GM19035 (cell line): ENCODE data around the gene PDCD7.
"Not testable (repeated sequence)": the region's sequence is repeated elsewhere in the genome, so short reads cannot be mapped to it uniquely, and the experiment has no call there.

ENCODE experiments used
- ATAC-seq: cut with Tn5 transposase; IDR thresholded peaks from one replicate; pipeline ENCODE4 v1.9.1; 2021; ENCODE audit not compliant: unreplicated experiment

The PDCD7 gene

DNA sequence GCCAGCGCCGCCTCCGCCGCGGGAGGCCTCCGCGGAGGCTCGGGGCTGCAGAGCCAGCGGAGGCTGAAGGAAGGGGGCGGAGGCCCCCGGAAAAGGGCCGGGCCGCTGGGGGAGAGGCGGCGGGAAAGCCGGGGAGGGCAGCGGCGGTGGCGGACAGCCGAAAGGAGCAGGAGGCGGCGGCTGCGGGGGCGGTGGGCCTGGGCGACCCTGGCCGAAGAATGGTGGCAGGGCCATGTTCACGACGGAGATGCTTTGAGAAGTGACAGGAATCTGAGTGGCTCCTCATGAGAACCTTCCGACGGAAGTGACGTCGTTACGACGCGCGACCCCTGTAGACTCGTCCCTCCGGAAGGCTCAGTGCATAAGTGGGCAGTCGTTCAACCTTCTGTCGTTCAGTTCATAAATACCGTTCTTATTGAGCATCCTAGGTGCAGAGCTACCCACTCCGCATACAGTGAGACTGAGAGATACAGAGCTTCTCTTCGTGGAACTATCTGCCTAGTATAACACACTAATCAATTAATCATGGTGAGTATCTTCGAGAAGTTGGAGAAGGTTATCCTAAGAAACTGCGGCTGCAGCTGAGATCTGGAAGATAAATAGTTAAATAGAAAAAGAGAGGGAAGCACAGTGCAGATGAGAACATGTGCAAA lies at the start of gene PDCD7:
PDCD7 (minus strand) TSS at position 261 of the 653 bp plus-strand sequence; CDS start at position 234, 27 bp downstream.
- ATAC-seq = peak; percentile 94

DNA sequence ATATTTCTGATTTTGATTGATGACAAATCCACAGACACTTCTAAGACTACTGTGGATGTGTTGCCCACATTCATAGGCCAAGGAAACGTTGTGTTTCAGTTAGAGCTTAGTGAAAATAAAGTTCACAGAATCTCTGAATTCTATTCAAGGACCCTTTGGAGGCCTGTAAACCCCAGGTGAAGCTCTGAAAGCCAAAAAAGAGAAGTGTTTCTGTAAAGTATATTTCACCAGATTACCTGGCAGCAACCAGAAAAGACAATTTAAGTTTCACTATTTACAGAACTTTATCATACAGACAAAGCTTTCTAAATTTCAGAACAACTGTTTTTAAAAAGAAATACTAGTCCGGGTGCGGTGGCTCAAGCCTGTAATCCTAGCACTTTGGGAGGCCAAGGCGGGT lies 48.9 kb upstream of the PDCD7 start:
- ATAC-seq = no peak

DNA sequence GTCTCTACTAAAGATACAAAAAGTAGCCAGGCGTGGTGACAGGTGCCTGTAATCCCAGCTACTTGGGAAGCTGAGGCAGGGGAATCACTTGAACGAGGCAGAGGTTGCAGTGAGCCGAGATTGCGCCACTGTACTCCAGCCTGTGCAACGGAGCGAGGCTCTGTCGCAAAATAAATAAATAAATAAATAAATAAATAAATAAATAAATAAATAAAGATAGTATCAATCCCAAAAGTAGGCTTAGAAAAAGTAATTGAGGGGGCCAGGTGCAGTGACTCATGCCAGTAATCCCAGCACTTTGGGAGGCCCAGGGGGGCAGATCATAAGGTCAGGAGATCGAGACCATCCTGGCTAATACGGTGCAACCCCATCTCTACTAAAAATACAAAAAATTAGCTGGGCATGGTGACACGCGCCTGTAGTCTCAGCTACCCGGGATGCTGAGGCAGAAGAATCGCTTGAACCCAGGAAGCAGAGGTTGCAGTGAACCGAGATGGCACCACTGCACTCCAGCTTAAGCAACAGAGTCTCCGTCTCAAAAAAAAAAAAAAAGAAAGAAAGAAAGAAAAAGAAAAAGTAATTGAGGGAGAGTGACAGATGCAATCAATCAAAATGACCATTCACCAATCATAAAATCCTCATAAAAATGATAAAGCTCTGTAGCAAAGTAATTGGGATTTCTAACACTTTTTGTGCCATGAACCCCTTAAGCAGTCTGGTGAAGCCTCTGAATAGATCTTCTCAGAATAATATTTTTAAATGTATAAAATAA lies 48.2 kb upstream of the PDCD7 start:
- not testable (repeated sequence) for ATAC-seq

GRCh38 chr15:65180167-65180566 lies 46.6 kb upstream of the PDCD7 start:
- ATAC-seq = no peak

- ATAC-seq = no peak
These were observed 44.3 kb upstream of the PDCD7 start for GRCh38 chr15:65177901-65178300.

GRCh38 chr15:65176056-65176455 lies 42.4 kb upstream of the PDCD7 start:
- ATAC-seq = no peak

DNA sequence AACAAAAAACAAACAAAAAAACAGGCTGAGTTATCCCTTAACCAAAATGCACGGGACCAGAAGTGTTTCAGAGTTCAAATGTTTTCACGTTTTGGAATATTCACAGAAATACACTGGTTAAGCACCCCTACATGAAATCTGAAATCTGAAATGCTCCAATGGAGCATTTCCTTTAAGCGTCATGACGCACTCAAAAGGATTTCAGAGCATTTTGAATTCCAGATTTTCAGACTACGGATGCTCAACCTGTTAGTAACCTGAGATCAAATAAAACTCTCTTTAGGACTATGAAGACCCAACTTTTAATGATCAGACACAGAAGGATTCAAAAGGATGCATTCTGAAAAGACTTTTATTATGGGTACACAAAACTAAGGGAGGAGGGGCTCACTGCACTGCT lies 41.9 kb upstream of the PDCD7 start:
- ATAC-seq = no peak

- no peak for ATAC-seq
These were observed 40.9 kb upstream of the PDCD7 start for GRCh38 chr15:65174509-65174908.

DNA sequence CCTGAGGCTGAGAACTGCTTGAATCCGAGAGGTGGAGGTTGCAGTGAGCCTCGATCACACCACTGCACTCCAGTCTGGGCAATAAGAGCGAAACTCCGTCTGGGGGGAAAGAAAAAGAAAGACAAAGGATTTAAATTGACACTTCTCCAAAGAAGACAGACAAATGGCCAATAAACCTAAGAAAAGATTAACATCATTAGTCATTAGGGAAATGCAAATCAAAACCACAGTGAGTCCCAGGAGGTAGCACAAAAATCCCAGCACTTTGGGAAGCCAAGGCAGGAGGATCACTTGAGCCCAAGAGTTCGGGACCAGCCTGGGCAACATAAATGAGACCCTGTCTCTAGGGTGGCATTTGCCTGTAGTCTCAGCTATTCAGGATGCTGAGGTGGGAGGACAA lies 38.9 kb upstream of the PDCD7 start:
- no peak for ATAC-seq

- no peak for ATAC-seq
These were observed 37.8 kb upstream of the PDCD7 start for GRCh38 chr15:65171428-65171827.

DNA sequence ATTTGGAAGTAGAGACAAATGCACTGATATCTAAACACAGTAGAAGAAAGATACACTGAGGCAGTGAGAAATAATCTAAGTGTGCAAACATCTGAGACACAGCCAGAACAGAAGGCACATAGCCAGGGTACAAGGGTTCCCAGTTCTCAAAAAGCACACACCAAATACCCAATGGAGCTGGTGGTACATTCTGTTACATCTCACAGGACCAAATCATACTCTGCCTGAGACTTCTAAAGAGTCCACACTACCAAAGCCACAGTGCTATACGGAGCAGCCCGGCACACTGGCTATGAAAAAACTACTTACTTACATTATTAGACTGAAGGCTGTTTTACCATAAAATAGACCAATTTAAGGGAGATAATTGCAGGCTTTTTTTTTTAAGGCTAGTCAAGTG lies 32.3 kb upstream of the PDCD7 start:
- ATAC-seq = no peak

GRCh38 chr15:65164139-65164538 lies 30.5 kb upstream of the PDCD7 start:
- no peak for ATAC-seq

GRCh38 chr15:65163041-65163440 lies 29.4 kb upstream of the PDCD7 start:
- ATAC-seq = no peak

DNA sequence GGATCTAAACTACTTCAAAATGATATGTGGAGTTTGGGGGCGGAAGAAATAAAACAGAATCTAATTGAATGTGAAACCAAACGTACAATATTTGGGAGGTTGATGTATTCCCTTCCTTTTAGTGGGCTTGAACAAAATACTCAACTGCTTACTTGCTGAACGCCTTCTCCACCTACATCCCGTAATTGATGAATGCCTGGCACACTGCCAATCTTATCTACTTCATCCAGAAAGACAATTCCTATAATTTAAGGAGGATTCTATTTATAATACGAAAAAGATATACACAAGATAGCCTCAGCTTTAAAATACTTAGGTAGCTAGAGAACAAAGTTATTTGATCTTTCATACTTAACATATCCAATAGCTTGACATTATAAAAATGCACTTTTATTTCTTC lies 23.1 kb upstream of the PDCD7 start:
- no peak for ATAC-seq

GRCh38 chr15:65154720-65155119 lies 21.1 kb upstream of the PDCD7 start:
- ATAC-seq = no peak

- no peak for ATAC-seq
These were observed 14.3 kb upstream of the PDCD7 start for GRCh38 chr15:65147902-65148301.

DNA sequence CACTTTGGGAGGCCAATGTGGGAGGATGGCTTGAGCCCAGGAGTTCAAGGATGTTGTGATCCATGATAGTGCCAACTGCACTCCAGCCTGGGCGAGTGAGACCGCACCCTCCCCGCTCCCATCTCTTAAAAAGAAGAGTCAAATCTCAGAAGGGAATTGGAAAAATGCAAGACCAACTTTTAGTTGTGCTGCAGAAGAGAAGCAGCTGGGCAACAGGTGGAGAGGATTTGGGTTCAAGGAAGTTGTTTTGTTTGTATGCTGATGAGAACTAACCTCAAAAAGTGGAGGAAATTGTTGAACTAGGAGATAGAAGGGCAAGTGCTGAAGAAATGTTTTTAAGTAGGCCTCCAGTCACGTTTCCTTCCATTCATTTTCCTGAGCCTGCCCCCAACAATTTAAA lies 12.8 kb upstream of the PDCD7 start:
- no peak for ATAC-seq

GRCh38 chr15:65138631-65139030 lies 5.0 kb upstream of the PDCD7 start:
- not testable (repeated sequence) for ATAC-seq

- not testable (repeated sequence) for ATAC-seq
These were observed 4.3 kb upstream of the PDCD7 start for GRCh38 chr15:65137893-65138292.

DNA sequence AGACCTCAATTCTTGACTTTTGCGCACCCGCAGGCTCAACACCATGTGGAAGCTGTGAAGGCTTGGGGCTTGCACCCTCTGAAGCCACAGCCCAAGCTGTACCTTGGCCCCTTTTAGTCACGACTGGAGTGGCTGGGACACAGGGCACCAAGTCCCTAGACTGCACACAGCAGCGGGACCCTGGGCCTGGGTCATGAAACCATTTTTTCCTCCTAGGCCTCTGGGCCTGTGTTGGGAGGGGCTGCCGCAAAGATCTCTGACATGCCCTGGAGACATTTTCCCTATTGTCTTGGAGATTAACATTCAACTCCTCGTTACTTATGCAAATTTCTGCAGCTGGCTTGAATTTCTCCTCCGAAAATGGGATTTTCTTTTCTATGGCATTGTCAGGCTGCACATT lies 3.5 kb upstream of the PDCD7 start:
- ATAC-seq = not testable (repeated sequence)

- no peak for ATAC-seq
These were observed 930 bp upstream of the PDCD7 start for GRCh38 chr15:65134538-65134937.

GRCh38 chr15:65132878-65133547 lies 595 bp downstream of the PDCD7 start:
- peak; percentile 43 for ATAC-seq
